A172 (cell line): ENCODE results near the gene ST8SIA2. TPM values are rescaled to one million over a fixed set of nuclear protein-coding genes. Genes with fewer than 3 reads are reported as not detected.

ENCODE experiments used
- DNase-seq: peaks from one replicate; pipeline ENCODE4 v3.0.0-alpha.2; 2015; ENCODE audit warnings: low spot score
- total RNA-seq: library from RNA; depleted of rRNA; stranded (reverse); fragments of >200 nt; shearing (Covaris generic); gene quantifications from 2 replicates; pipeline ENCODE4 v1.2.3, GENCODE V29; 2014

ST8SIA2 gene
- total RNA-seq, 1 experiment from 2014 or later: not detected

GRCh38 chr15:92395098-92395635 is 1.5 kb downstream of the ST8SIA2 start:
- DNase-seq: no peak

GRCh38 chr15:92399271-92399950 is 5.7 kb downstream of the ST8SIA2 start:
- no peak for DNase-seq

- no peak for DNase-seq
These were observed 6.9 kb downstream of the ST8SIA2 start for GRCh38 chr15:92400573-92400972.

- DNase-seq: no peak
These were observed 7.5 kb downstream of the ST8SIA2 start for GRCh38 chr15:92400980-92401787.

GRCh38 chr15:92402751-92403150 is 9.1 kb downstream of the ST8SIA2 start:
- no peak for DNase-seq

- no peak for DNase-seq
These were observed 12.3 kb downstream of the ST8SIA2 start for GRCh38 chr15:92405942-92406341.

GRCh38 chr15:92407321-92407720 is 13.6 kb downstream of the ST8SIA2 start:
- DNase-seq: no peak

GRCh38 chr15:92407916-92408315 is 14.2 kb downstream of the ST8SIA2 start:
- no peak for DNase-seq

- no peak for DNase-seq
These were observed 15.3 kb downstream of the ST8SIA2 start for GRCh38 chr15:92409006-92409405.

- no peak for DNase-seq
These were observed 15.8 kb downstream of the ST8SIA2 start for GRCh38 chr15:92409521-92409920.

- DNase-seq: no peak
These were observed 16.9 kb downstream of the ST8SIA2 start for GRCh38 chr15:92410537-92410936.

- DNase-seq: no peak
These were observed 17.6 kb downstream of the ST8SIA2 start for GRCh38 chr15:92411256-92411655.

- no peak for DNase-seq
These were observed 19.8 kb downstream of the ST8SIA2 start for GRCh38 chr15:92413510-92413909.

- no peak for DNase-seq
These were observed 22.1 kb downstream of the ST8SIA2 start for GRCh38 chr15:92415639-92416297.

GRCh38 chr15:92416557-92416956 is 22.9 kb downstream of the ST8SIA2 start:
- no peak for DNase-seq

GRCh38 chr15:92417716-92418115 is 24.0 kb downstream of the ST8SIA2 start:
- no peak for DNase-seq

- no peak for DNase-seq
These were observed 25.2 kb downstream of the ST8SIA2 start for GRCh38 chr15:92418864-92419263.

- DNase-seq: peak; percentile 6
These were observed 28.3 kb downstream of the ST8SIA2 start for GRCh38 chr15:92421976-92422375.

GRCh38 chr15:92425578-92426225 is 32.0 kb downstream of the ST8SIA2 start:
- no peak for DNase-seq

- peak; percentile 80 for DNase-seq
These were observed 35.8 kb downstream of the ST8SIA2 start for GRCh38 chr15:92429378-92430068.

- DNase-seq: no peak
These were observed 36.4 kb downstream of the ST8SIA2 start for GRCh38 chr15:92430069-92430440.
